Suppressor macrophage (primary cell): ENCODE measurements around the gene SNX32.
A peak's percentile ranks its signal among the peaks of the same experiment; 100 is the strongest.
"Not testable (repeated sequence)": the region's sequence is repeated elsewhere in the genome, so short reads cannot be mapped to it uniquely, and the experiment has no call there.

Experiments
- DNase-seq, 4 experiments: peaks; one replicate each; pipeline ENCODE4 v3.0.0-alpha.2; 2020 to 2022

The SNX32 gene

DNA sequence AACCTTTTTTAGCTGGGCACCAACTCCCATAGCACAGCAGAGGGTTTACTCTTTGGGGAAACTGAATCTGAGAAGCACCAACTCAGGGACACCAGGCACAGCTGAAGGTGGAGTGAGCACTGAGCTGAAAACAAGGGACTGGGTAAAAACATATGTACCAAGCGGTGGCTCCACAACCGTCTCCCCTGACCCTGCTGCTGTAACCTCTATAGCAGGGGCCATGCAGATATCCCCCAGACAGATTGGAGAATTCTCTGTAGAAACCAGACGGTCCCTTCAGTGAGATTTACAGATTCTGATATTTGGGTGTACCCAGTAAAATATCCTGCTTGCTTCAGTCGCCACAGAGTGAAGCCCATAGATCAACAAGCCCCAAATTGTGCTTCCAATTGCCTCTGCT is 4.3 kb upstream of the SNX32 start:
- no peak for DNase-seq

DNA sequence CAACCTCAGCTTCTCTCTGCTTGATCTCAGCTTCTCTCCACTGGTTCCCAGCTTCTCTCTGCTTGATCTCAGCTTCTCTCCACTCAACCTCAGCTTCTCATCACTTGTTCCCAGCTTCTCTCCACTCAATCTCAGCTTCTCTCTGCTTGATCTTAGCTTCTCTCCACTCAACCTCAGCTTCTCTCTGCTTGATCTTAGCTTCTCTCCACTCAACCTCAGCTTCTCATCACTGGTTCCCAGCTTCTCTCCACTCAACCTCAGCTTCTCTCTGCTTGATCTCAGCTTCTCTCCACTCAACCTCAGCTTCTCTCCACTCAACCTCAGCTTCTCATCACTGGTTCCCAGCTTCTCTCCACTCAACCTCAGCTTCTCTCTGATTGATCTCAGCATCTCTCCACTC is 1.5 kb upstream of the SNX32 start:
- not testable (repeated sequence) for DNase-seq

DNA sequence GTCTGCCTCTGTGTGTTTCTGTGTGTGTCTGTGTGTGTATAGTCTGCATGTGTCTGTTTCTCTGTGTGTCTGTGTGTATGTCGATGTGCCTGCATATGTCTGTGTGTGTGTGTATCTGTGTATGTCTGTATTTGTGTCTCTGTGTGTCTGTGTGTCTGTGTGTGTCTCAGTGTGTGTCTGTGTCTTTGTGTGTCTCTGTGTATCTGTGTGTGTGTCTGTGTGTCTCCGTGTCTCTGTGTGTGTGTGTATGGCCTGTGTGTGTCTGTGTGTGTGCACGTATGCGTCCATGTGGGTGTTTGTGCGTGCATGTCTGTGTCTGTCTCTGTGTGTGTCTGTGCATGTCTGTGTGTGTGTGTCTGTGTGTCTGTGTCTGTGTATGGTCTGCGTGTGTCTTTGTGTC is 439 bp downstream of the SNX32 start:
- no peak for DNase-seq

DNA sequence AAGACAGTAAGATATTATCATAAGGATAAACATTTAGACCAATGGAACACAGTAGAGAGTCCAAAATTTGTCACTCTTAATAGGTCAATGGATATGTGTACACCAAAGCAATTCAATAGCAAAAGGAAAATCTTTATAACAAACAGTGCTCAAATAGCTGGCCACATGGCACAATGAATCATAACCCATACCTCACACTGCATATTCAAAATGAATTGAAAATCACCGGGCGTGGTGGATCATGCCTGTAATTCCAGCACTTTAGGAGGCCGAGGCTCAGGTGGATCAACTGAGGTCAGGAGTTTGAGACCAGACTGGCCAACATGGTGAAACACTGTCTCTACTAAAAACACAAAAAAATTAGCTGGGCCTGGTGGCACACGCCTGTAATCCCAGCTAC is 8.4 kb downstream of the SNX32 start:
- DNase-seq = no peak

DNA sequence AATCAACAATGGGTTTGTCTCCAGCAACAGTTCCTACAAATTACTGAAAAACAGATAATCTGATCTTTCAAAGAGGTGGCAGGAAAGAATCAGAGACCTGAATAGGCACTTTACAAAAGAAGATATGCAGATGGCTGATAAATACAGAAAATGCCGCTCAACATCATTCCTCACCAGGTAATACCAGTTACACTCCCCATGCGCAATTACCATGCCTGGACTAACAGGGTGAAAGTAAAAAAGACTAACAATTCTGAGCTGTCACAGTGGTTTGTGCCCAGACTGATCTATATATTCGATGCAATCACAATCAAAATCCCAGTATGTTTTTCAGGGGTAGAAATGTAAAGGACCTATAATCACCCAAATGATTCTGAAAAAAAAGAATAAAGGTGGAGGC is 10.0 kb downstream of the SNX32 start:
- DNase-seq = no peak

DNA sequence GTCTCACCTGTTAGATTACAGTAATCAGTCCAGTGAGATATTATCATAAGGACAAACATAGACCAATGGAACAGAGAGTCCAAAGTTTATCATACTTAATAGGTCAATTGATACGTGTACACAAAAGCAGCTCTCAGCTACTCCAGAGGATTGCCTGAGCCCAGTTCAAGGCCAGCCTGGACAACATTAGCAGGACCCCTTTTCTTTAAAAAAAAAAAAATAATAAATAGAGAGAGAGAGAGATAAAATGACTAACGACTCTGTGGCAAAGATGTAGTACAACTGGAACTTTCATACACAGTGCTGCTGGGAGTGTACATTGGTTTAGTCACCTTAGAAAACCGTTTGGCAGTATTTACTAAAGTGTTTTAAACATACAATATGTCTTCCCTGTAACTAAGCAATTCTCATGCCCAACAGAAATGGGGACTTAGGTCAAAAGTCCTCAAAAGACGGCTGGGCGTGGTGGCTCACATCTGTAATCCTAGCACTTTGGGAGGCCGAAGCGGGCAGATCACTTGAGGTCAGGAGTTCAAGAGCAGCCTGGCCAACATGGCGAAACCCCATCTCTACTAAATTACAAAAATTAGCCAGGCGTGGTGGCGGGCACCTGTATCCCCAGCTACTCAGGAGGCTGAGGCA is 10.6 kb downstream of the SNX32 start:
- DNase-seq = no peak

DNA sequence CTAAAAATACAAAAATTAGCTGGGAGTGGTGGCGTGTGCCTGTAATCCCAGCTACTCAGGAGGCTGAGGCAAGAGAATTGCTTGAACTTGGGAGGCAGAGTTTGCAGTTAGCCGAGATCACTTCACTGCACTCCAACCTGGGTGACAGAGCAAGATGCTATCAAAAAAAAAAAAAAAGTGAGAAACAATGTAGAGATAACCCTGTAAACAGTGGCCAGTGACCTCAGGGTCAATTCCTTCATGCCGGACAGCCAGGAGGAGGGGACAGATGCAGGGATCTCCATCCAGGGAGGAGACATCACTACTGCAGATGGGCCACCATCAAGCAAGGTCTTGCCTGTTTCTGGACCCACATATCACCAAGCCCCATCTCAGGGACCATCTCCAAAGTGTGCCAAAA is 14.0 kb downstream of the SNX32 start:
- DNase-seq = no peak

DNA sequence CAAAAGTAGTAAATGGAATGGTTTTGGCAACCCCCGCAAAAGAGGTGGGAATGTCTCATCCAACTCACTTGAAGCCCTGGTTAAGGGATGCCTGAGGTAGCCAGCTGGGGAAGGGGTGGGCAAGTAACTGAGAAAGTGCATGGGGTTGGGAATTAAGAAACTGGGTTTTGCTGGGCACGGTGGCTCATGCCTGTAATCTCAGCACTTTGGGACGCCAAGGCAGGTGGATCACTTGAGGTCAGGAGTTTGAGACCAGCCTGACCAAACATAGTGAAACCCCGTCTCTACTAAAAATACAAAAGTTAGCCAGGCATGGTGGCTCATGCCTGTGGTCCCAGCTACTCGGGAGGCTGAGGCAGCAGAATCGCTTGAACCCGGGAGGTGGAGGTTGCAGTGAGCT is 14.9 kb downstream of the SNX32 start:
- not testable (repeated sequence) for DNase-seq

DNA sequence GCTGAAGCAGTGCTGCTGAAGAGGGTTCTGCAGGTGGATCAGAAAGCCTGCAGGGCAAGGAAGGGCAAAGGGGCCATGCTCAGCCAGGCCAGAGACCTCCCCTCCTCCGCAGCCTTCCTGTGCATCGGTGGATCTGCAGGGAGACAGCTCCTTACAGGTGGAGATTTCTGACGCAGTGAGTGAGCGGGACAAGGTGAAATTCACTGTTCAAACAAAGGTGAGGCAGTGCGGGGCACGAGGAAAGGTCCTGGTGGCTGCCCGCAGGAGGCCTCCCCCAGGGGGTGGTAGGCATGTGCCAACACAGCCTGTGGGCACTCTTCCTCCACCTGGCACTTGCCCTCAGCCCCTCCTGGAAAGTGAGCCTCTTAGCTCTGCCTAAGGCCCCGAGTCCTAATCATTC is 15.6 kb downstream of the SNX32 start:
- no peak for DNase-seq

DNA sequence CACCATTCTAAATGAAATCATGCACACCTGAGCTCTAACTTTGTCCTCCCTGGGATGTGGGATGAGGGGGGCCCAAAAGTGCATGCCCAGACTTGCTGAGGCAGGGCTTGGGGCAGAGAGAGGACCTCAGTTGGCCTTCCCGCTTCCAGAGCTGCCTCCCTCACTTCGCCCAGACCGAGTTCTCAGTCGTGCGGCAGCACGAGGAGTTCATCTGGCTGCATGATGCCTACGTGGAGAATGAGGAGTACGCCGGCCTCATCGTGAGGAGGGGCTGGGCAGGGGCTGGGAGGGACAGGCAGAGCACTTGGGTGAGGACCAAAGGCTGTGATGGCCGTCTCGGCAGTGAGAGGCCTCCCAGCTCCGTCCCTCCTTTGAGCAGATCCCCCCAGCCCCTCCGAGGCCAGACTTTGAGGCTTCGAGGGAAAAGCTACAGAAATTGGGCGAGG is 16.0 kb downstream of the SNX32 start:
- no peak for DNase-seq

DNA sequence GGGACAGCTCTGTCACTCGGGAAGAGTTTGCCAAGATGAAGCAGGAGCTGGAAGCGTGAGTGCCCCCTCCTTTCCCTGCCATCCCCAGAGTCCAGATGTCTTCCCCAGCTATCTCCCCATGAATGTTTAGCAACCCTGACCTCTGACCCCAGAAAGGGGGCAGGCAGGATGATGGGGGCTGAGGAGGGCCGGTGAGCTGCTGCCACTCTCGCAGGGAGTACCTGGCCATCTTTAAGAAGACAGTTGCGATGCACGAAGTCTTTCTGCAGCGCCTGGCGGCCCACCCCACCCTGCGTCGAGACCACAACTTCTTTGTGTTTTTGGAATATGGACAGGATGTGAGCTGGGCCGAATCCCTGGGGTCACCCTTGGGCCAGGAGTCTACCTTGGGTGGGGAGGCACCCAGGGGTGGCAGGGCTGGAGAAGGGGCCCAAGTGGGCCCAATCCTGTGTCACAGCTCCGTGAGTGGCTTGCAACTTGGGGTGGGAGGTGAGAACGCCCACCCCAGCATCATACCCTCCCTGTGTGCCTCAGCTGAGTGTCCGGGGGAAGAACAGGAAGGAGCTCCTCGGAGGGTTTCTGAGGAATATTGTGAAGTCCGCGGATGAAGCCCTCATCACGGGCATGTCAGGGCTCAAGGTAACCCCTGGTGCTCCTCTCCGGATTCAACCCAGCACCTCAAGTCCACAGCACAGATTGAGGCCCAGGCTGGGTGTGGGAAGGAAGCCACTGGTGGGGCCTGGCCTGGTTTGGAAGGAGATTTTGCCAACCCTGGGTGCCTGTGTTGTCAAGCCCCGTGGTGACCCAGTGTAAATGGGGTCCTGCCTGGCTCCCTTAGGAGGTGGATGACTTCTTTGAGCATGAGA is 16.7 kb downstream of the SNX32 start:
- no peak for DNase-seq

DNA sequence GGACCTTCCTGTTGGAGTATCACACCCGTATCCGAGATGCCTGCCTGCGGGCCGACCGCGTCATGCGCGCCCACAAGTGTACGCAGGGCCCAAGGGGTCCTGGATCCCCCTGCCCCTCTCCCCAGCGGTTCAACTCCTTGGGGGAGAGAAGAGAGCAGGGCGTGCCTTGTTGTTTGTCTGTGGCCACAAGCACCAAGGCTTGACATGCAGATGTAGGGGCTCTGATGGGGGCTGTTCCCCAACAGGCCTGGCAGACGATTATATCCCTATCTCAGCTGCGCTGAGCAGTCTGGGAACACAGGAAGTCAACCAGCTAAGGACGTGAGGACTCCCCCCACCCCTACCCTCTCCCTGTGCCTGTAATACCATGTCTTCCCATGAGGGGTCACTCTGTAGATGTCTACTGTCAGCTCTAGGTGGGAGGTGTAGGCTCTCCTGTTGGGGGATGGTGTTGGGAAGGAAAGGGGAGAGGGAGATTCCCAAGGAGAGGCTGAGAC is 17.4 kb downstream of the SNX32 start:
- DNase-seq = peak in 2 of 4 experiments; percentile 42 to 46

DNA sequence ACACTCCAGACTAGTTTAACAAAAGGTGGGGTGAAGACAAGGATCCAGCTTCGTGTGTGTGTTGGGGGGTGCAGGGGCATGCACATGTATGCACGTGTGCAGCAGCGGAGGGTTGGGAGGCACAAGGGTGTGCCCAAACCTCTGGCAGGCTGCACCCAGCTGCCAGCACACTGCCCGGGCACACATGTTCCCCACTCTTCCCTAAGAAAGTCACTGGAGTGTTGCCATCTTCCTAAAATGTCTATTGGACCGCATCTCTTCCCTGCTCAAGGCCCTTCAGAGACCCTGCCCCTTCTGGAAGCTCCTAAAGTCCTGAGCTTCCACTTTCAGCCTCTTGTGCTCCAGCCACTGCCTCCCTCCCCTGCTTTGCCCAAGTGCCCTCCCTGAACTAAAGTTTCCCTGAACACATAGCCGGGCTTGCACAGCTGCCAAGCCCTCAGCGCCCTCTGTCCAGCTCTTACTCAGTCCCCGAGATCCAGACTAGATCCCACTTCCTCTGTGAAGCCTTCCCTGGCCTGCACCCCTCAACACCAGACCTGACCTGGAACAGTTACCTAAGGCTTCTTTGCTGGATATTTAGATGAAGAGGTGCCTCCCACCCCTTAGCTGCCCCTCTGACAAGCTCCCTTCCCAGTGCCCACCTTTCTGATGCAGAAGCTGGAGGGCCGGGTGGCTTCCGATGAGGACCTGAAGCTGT is 18.2 kb downstream of the SNX32 start:
- DNase-seq = no peak

DNA sequence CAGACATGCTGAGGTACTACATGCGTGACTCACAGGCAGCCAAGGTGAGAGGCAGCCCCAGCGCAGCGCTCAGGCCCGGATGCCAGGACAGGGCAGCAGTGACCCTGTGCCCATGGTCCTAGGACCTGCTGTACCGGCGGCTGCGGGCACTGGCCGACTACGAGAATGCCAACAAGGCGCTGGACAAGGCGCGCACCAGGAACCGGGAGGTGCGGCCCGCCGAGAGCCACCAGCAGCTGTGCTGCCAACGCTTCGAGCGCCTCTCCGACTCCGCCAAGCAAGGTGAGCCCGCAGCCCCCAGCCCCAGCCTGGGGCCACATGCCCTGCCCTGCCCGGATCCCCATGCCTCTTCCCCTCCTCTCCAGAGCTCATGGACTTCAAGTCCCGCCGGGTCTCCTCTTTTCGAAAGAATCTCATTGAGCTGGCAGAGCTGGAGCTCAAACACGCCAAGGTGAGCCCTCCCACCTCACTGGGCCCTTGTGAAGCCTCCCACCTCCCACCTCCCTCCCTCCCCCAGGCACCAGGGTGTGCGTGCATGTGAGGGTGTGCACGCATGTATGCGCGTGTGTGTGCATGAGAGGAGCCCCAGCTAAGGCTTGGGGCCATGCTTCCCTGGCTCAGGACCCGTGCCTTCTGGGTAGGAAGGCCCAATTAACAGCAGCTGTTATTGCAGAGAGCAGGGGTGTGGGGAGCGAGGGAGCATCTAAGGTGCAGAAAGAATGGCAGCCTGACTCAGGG is 18.9 kb downstream of the SNX32 start:
- no peak for DNase-seq

DNA sequence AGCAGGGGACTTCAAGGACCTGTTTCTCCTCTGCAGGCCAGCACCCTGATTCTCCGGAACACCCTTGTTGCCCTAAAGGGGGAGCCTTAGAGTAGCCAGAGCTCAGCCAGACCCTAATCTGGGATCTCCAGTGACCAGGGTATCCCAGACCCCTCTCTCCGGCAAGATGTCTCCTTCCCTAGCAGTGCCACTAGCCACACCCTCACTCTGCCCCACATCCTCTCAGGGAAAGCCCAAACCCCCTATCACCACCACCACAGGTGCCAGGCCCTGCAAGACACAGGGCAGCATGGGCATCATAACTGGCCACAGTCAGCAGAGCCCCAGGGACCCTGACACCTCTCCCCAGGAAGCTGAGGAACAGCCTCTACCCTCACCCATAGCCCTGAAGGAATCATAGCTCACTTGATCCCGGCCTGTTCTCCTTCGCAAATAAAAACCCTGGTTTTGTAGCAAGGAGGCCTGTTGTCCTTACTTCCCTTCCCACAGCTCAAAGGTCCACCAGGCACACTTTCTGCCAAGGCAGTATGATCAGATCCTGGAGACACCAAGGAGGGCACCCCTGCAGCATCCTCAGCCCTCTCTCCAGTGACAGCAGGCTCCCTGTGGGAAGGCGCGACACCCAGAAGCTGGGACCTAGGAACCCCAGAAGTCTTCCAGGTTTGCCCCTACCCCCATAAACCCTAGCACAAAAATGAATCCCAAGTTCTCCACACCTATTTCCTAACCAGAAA is 19.6 kb downstream of the SNX32 start:
- DNase-seq = no peak

DNA sequence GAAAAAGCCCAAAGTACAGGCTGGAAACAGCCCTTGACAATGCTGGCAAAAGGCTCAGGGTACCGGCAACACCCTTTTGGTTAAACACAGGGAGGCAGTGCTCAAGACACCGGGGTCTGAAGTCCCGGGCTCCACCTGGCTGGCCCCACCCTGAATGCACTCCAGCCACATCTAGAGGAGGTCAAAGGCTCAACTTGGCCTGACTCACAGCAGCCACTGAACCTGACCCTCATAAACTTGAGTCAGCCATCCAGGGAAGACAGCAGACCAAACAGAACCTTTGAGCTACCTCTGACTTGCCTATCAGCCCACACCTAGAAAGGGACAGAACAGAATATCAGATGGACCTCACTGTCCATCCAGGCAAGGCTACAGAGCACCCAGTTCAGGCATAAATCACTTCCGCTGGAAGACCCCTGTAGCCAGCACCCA is 20.4 kb downstream of the SNX32 start:
- DNase-seq = no peak

DNA sequence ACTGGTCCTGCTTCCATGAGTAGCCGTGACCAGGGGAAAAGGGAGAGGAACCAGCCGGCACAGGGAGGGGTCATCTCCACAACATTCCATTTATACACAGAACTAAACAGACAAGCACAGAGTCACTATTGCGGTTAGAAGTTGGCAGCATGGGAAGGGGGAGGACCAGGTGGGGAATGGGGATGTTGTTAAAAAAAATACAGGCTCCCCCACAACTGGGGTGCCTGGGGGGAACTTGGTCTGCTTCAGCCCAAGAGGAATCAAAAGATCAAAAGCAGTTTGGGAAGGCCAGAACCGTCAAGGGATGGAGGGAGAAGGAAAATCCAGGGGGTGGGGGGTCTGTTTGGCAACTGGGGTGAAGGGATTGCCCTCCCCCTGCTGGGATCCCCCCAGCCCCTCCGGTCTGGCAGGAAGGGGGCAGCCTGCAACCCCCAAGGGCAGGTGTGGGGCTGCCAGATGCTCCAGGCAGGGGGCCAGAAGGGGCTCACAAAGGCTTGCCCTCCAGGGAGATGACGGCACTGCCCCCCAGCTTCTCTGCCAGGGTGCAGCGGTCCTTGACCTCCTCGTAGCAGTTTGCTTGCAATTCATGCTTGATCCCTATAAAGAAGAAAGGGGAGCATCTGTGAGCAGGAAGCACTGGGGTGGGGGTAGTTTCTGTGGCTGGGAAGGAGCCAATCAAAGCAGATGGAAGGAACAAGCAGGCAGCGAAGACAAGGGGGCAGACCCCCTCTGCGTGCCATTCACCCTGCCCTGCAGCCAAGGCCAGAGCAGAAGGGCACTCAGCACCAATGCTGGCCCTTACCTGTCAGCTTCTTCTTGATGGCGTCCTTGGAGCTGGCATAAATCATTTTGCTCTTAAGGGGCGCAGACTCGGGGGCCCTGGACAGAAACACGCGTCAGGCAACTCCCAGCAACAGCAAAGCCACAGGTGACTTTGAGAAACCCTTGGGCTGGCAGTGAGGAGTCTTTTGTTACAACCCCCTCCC is 21.4 kb downstream of the SNX32 start:
- DNase-seq = no peak

DNA sequence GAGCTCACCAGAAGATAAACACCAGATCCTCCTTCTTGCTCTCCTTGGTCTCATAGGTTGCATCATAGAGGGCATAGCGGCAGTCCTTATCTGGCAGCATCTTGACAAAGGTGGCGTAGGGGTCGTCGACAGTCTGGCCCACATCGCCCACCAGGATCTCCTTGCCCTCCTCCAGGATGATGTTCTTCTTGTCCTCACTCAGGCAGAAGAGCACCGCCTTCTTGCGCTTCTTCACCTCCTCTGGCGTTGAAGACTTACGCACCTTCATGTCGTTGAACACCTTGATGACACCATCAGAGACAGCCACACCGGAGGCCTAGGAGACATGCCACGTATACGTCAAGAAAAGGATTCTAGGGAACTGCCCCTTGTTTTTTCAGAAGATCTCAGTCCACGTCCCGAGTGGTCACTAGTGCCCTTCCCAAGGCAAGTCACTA is 22.2 kb downstream of the SNX32 start:
- no peak for DNase-seq

DNA sequence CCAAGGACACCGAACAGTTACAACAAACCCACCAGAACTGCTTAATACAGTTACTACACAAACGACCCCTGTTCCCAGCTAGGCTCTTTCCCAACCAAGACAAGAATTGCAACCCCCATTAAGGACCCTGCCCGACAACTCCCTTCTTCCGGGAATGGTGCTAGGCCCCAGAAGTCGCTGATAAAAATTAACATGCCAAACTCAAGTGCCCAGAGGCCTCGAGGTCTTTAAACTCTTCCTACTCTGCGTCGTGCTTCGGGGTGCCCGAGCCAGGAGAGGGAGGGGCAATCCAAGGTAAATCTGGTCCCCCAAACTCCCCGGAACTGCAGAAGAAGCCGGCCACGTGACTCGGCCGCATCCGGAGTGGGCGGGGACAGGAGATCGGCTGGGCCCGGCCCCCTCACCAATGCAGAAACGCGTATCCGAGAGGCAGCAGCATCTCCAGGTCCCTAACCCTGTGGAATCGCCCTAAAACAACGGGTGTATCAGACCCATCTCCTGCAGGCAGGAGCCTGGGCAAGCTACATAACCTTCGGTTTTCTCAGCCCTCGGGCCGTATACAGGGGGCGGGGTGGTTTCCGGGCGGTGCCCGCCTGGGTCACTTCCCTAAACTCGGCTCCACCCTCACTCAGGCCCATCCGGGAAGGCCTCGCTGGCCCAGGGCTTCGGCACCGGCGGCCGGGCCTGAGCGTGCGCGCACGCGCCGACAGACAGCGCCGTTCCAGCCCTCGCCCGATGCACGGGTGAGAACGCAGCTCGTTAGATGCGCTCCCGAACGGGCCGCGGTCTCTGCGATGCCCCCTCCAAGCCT is 23.1 kb downstream of the SNX32 start:
- peak; percentile 90 to 95 (median 94) for DNase-seq

DNA sequence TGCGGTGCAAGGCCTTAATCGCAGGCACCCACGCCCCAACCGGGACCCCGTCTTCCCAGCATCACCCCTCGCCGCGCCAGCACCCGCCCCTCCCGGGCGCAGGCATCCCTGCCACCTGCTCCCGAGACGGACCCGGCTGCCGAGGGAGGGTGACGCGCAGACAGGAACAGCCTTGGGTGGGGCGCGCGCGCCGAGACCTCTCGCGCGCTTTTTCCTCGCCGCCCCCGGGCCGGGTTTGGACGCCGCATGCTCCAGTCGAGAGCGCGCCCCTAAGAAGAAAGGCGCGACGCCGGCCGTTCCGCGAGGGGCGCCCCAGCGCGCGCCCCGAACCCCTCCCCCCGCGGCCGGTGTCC is 23.7 kb downstream of the SNX32 start:
- no peak for DNase-seq
